Smooth muscle cell of the brain vasculature (primary cell): Measurements from ENCODE around the gene HJV.
A peak's percentile ranks its signal among the peaks of the same experiment; 100 is the strongest.

Experiments used
- DNase-seq: peaks from one replicate; pipeline ENCODE4 v3.0.0-alpha.2; 2012; ENCODE audit warnings: low read depth, low spot score

The HJV gene

DNA sequence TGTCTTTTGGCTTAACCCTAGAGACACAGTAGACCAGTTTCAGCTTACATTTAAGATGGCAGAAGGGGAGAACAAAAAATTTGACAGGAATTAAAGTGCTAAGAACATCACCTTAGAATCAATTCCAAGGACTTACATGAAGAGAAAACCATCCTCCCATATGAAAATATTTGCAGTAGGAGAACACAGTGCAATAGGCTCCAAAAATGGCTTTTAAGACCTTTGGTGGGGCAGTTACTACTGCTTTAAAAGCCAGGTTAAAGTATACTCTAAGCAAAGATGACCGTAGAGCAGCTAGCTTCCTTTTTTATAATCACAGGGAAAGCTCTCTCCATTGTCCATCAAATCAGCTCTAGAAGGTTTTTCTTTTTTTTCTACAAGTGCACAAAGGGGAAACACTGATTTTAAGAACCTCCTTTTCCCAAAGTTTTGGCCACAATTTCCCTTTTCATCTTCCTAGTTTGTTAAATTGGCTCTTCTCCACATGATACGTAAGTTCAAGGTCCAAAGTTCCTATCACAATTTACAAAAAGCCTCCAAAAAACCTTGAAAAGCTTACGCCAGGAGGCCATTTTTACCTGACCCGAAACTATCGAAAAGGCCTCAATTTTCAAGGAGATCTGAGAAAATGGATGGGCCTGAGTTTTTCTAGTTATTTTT, 28.4 kb downstream of the HJV start:
- DNase-seq: no peak

DNA sequence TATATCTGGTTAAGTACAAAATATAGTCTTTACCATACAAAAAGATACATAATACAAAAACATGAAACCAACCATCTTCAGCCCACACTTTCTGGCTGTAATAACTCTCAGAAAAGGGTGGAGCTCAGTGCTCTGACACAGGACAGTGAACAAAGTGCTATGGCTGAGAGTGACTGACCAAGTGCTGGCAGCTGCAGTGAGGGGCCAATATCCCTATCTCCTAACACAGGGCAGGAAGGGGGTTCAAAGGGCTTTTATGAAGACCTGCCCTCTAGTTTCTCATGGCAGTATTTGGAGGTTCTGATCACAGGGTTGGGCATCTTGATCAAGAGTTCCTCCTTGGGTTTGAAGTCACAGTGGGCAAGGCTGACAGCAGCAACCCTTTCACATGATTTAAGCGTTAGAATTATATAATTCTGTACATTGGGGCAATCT, 29.0 kb downstream of the HJV start:
- no peak for DNase-seq

DNA sequence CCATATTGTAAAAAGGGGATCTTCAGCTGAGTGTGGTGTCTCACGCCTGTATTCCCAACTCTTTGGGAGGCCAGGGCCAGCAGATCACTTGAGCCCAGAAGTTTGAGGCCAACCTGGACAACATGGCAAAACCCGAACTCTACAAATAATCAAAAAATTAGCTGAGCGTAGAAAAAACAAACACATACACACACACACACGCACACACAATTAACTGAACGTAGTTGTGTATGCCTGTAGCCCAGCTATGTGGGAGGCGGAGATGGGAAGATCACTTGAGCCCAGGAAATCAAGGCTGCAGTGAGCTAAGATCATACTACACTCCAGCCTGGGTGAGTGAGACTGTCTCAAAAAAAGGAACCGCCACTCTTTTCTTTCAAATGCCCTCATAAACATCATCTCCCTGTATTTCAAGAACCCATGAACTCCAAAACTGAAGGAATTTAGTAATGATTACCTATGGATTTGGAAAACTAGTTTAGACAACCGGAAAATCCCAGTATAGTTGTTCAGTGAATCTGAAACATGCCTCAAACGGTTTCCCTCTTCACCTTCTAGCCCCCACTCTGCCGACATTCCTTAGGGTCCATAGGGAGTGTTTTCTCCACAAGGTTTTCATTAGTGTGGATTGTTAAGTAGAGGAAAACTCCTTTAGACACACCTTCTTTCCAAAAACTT, 29.7 kb downstream of the HJV start:
- DNase-seq: no peak

DNA sequence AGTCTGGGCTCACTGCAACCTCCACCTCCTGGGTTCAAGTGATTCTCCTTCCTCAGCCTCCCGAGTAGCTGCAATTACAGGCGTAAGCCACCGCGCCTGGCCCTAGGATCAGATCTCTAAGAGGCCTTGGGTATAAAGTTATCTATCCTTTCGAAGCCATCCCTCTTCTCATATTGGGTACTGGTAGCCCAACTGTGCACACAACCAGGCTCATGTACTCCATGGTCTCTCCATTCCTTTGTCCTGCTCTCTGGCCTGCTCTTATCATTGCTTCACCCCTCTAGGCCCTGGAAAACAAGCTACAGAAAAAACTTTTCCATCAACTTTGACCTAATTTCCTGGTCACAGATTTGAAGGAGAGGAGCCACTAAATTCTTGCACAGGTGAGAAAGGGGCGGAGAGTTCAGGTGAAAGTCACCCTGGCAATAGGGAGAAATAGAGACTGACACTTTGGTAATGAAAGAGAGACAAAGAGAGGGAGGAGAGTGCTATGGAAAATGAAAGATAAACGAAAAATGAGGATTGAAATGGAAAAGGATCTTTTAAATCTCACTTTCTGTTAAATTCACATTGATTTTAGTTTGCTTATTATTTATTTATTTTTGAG, 31.2 kb downstream of the HJV start:
- DNase-seq: no peak

DNA sequence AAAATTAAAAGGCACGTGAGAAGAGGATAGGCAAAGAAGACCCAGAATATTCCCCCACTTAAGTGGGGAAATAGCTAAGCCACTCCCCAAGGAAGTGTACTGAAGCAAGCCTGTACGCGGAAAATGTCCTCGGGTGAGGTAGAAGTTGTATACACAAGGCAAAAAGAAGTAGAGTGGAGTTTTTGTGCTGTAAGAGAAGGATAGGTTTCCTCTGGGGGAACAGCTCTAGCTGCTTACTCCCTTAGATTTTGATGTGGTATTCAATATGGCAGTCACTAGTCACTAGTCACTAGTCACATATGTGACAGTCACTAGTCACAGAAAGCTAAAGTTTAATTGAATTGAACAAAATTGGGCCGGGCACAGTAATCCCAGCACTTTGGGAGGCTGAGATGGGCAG, 32.8 kb downstream of the HJV start:
- DNase-seq: no peak

DNA sequence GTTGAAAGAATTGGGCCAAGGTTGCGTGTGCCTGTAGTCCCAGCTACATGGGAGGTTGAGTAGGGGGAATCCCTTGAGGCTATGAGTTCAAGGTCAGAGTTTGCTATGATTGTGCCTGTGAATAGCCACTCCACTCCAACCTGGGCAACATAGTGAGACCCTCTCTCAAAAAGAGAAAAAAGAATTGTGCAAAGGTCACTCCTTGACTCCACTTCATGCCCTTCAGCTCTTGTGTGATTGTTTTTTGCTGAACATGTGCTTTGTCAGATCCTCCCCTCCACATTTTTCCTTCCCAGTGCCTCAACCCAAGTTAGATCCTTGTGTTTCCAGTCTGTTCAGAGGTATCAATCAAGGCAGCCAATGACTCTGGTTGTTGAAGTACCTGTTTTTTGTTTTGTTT, 33.6 kb downstream of the HJV start:
- no peak for DNase-seq

DNA sequence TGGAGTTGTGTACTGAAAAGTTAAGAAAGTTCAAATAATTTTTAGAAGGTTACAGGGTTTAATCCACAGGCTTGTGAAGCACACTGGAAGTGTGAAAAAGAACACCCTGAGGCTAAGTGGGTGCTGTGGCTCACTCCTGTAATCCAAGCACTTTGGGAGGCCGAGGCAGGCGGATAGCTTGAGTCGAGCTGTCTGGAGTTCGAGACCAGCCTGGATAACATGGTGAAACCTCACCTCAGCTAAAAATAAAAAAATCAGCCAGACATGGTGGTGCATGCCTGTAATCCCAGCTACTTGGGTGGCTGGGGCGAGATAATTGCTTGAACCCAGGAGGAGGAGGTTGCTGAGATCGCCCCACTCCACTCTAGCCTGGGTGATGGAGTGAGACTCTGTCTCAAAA, 35.0 kb downstream of the HJV start:
- no peak for DNase-seq

DNA sequence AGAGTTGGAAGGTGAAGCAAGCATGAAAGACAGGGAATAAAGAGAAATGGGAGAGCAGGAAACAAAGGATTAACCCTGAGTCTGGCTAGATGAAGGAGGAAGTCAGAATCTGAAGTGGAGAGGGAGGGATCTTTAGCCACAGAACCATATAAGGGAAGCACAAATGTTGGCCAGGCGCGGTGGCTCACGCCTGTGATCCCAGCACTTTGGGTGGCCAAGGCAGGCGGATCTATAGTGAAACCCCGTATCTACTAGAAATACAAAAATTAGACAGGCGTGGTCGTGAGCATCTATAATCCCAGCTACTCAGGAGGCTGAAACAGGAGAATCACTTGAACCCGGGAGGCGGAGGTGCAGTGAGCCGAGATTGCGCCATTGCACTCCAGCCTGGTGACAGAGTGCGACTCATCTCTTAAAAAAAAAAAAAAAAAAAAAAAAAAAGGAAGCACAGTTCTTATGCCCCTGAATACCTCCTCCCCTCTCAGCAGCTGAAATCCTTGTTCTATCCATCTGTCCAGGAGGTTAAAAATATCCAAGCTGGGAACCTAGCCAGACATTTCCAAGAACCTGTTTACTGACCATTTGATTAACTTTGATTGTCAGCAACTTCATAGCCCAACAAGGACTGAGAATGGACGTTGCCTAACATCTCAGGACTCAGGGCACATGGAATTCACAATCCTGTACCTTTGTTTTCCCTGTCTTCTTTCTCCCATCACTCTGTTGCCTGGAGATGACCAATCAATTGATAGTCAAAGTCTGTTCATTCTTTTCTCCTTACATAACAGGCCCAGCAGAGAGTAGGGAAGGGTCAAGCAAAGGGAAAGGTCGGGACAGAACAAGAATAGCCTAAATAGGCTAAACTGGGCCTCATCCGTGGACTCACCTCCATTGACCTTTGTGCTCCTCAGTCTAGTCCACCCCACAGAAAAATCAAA, 35.8 kb downstream of the HJV start:
- DNase-seq: no peak

DNA sequence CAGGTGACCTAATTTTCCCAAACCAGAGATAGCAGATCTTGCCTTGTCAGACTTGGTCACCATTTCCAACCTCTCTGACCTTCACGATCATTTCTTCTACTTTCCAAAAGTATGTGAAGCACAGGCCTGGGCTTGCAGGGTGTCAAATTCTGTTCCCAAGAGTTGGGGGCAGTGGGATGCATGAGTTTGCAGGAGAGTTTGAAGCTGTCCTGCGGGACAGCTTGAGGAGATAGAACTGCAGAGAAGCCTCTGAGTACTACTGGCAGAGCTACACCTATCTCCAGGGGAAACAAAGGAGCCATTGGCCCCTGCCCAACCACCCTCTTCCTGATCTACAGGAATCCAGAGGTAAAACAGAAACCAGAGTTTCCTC, 36.4 kb downstream of the HJV start:
- no peak for DNase-seq

DNA sequence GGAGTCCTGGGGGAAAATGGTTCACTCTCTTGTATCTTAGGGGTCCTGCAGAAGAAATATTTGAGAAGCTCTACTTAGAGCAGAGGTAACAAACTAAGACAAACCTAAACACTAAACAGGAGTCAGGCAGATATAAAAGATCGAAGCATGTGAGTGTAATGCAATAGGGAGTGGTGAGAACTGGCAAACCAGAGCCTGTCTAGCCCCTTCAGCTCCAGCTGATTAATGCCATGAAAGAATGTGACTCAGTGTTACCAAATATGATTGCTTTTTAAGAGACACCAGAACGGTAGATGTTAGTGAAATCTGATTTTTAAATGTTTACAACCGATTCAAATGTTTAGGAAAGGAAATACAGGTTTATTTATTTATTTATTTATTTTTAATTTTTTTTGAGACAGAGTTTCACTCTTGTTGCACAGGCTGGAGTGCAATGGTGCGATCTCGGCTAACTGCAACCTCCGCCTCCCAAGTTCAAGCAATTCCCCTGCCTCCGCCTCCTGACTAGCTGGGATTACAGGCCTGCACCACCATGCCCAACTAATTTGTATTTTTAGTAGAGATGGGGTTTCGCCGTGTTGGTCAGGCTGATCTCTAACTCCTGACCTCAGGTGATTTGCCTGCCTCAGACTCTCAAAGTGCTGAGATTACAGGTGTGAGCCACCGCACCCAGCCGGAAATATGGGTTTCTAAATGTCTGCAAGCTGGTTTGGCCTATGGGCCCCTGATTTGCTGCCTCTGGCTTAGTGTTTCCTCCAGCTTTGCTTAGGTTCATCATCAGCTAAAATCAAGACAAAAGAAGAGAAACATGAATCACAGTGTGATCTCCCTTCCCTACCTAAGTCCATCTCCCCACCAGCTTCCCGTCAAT, 37.3 kb downstream of the HJV start:
- DNase-seq: no peak

DNA sequence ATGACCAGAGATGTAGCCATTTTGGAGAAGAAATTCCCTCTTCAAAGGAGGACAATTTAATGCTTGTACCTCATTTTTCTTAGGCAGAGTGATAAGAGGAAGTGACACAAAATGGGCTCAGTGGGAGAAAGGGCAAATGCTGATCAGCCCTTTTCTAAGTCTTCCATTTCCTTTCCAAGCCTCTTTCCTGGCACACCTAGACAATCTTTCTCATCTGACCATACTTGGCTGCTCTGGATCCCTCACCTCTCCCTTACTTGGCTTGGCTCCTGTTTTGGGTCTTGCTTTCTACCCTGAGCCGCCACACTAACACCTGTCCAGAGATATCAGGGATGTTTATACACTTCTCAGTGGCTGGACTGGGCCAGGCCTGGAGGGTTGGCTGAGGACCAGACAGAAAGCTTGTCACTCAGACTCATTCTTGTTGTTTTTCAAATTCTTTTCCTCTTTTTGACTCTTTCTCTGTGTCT, 38.3 kb downstream of the HJV start:
- DNase-seq: no peak

DNA sequence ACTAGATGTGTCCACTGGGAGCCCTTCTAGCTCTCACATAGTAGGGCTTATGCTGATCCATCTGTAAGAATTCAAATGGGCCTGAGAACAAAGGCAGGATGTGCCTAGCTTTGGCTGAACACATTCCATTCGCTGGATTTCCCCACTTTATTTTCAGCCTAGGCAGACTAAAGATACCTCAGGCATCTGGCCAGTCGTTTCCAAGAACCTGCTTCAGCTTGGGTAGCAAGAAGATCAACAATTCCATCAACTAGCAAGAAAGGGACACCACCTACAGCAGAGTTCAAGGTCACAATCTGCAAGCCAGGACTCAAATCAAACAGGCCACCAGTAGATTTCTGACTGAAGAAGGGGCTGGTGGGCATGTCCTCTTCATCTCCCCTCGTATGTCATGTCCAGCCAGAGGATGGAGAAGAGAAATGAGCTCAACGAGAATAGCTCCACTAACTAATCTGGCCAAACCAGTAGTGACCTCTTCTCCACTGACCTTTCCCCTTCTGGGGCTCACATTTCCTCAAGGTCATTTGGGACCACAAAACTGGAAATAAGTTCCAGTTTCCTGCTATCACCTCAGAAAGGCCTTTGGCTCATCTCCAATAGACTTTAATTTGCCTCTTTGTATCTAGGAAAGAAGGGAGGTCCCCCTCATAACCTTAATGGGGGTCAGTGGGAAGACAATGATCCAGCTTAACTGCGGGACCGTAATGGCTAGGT, 39.4 kb downstream of the HJV start:
- DNase-seq: no peak

DNA sequence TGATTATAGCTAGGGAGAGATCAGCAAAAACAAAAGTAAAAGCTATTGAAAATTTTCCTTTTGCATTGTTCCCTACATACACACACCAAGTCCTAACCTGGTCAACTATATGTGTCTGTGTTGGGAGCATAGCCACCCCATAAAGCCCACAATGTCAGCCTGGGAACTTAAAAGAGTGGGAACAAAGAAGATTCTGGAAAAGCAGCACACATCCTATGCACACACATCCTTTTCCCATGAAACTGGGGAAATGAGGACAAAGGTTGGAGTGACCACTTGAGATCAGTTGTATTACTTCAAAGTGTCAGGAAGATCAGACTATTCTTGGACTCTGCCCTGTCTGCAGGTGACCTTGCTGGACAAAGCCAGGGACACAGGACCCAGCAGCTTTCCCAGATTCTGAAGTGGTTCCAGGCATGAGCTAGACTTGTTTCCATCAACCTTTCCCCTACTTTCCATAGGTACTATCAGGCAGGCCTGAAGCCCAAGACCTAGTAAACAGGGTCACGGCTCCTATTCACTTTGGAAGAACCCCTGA, 41.0 kb downstream of the HJV start:
- DNase-seq: no peak

DNA sequence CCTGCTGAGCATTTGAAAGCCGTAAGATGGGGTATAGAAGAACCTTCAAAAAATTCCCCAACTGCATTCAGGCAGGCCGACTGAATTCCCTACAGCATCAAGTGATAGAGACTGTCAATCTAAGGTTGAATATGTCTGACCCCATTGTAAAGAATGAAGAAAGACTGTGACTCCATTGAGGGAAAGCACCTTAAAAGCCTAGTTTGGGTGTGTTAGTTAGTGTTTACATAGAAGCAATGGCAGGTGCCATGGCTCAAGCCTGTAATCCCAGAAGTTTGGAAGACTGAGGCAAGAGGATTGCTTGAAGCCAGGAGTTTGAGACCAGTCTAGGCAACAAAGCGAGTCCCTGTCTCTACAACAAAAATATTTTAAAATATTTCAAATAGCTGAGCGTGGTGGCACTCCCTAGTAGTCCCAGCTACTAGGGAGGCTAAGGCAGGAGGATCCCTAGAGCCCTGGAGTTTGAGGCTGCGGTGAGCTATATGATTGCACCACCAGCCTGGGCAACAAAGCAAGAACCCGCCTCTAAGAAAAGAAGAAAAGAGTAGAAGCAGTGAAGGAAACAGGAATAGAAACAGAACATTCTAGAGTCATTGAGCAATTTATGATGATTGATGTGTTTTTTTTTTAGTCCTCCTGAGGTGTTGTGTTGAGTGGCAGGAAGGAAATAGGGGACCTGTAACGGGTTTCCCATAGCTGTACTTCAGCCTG, 41.6 kb downstream of the HJV start:
- no peak for DNase-seq

DNA sequence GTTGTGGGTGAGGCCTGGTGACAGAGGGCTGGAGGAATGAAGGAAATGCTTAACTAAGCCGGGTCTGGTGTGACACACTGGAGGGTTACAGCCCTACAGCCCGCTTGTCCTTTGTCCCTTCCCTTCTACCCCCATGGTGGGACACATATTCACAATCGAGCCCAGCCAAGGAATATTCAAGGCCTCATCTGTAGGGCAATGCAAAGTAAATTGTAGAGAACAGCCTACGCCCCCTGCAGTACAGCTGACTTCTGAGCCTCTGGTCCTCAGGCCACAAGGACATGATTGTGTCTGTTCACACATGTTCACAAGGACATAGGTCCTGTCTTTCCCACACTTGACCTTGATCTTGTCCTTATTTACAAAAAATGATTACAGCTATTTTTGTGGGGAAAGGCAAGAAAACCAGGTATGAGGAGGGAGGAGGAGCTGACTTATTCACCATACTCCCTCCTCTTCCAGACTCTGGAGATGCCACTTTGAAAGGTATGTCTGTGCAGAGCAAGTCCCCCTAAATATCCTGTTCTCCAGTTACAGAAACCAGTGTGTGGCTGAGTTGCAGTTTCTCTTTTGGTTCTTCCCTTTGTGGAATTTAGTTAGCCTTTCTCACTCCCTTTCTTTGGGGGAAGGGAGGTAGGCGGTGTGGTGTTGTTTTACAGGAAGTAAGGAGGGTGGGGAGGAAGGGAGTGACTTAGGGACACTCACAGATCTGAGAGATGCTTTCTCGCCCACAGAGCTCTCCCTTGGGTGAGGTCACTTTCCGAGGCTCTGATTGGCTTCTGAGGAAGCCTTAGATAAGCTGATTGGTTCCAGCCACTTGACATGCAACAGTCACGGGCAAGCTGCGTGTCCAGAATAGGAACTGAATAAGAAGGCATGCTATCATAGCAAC, 42.4 kb downstream of the HJV start:
- DNase-seq: peak; percentile 100

DNA sequence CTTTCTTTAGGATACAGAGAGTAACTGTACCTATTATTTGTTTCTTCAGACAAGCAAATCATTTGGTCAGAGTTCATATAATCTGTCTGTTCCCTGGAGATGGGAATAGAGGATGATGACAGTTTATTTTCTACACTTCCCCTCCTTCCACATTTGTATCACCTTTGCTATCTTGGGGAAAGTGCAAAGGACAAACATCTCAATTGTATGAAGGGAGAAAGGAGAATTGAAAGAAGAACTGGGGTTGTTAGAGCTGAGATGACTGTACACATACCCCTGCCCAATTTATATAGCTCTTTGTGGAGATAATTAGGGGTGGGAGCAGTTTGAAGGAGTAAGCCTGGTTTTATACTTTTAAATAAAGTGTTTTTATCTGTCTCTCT, 43.1 kb downstream of the HJV start:
- no peak for DNase-seq

DNA sequence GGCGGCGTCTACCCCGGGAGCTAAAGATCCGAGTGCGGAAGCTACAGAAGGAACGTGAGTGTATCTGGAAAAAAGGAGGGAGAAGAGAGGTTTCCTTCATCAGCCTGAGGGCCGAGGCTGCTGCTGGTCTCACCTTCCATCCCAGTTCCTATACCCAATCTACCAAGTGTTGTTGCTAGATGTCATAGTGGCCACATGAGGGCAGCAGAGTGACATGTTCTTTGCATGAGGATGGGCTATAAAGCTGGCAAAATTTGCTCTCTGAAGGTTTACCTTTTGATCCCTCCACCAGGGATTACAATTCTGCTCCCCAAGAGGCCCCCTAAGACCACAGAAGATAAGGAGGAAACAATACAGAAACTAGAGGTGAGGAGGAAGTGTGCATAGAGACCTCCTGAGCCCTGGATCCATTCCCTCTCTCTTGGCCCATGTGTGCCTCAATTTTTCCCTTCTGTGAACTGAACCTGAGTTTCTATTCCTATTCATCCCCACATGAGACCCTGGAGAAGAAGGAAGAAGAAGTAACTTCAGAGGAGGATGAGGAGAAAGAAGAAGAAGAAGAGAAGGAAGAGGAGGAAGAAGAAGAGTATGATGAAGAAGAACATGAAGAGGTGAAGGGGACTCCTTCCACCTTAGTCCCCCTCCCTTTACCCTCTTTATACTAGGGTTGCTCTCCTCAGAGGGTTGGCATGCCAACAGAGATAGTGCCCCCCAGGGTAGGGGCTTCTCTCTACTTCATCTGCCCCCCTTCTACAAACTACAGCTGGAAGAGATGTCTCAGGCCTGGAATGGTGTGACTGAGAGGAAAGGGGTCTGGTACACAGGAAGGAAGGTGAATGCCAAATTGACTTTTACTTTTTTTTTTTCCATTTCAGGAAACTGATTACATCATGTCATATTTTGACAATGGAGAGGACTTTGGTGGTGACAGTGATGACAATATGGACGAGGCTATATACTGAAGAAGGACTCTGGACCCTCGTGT, 43.8 kb downstream of the HJV start:
- no peak for DNase-seq
